HCT116 (cell line): ENCODE data around the gene MIA2. TPM values are rescaled to one million over a fixed set of nuclear protein-coding genes. Genes with fewer than 3 reads are reported as not detected.

ENCODE experiments used
- ATAC-seq: fragments of 200-7000 bp; cut with Tn5 transposase; 2 replicates; pipeline ENCODE4 v1.9.1; 2020; ENCODE audit warnings: mild to moderate bottlenecking, moderate library complexity
- BruUV-seq: library from RNA; stranded (reverse); fragments of 400-500 nt; replicated peaks from 2 replicates; lab custom pipeline; 2021; lab: Mats Ljungman, UMichigan
- CTCF ChIA-PET: fragments of 300-600 bp; sonication (Branson Sonifier 250); formaldehyde crosslinking; loops from one replicate; lab custom pipeline; 2021; ENCODE audit warnings: antibody characterized with exemption; lab: Charles Lee
- POLR2A ChIA-PET: fragments of 300-600, 350-600 bp; sonication (Branson Sonifier 250); formaldehyde crosslinking; loops from one replicate; lab custom pipeline; 2021; ENCODE audit warnings: antibody characterized with exemption; lab: Charles Lee
- RAD21 ChIA-PET, 2 experiments: fragments of 300-600 bp; sonication (Branson Sonifier 250); formaldehyde crosslinking; loops; one replicate each; lab custom pipeline; 2023; ENCODE audit warnings: low total read pairs in 2 of 2; ENCODE audit not compliant: uncharacterized antibody in 2 of 2, unreplicated experiment in 2 of 2, low non-redundant PET in 1 of 2; lab: Charles Lee
- DNase-seq: peaks from one replicate; pipeline ENCODE4 v3.0.0-alpha.2; 2010; ENCODE audit warnings: low read depth, low spot score
- H2AFZ ChIP-seq: fragments of 200-600 bp; shearing (Covaris generic), sonication (generic); 2 replicates; pipeline ENCODE4 v1.6.1; 2017; ENCODE audit warnings: low read depth, mixed run types, mixed read lengths, antibody characterized with exemption, low read length; ENCODE audit not compliant: poor library complexity, severe bottlenecking
- H3K27ac ChIP-seq: 2 replicates; pipeline ENCODE4 v1.5.1; 2012; ENCODE audit warnings: low read depth, low read length
- H3K27me3 ChIP-seq: fragments of 200-600 bp; sonication (generic); 2 replicates; pipeline ENCODE4 v1.6.1; 2016; ENCODE audit warnings: mixed run types, low read length, mixed read lengths; ENCODE audit not compliant: insufficient read depth
- H3K36me3 ChIP-seq, 2 experiments: fragments of 200-500 bp in 1 of 2; fragments of 200-600 bp in 1 of 2; sonication (Bioruptor generic) in 1 of 2; sonication (generic) in 1 of 2; 2 replicates each; pipeline versions ENCODE4 v1.5.1 to v1.6.1; 2014 to 2016; ENCODE audit warnings: low read length in 2 of 2, inconsistent platforms in 1 of 2, mixed read lengths in 1 of 2, mixed run types in 1 of 2; ENCODE audit not compliant: insufficient read depth in 2 of 2, control insufficient read depth in 1 of 2
- H3K4me1 ChIP-seq, 2 experiments: fragments of 200-600 bp in 1 of 2; sonication (generic) in 1 of 2; 2 replicates each; pipeline versions ENCODE4 v1.5.1 to v1.6.1; 2012 to 2017; ENCODE audit warnings: low read length in 2 of 2, inconsistent platforms in 1 of 2, mild to moderate bottlenecking in 1 of 2, mixed read lengths in 1 of 2, mixed run types in 1 of 2, moderate library complexity in 1 of 2; ENCODE audit not compliant: insufficient read depth in 2 of 2, control insufficient read depth in 1 of 2
- H3K4me2 ChIP-seq: fragments of 200-600 bp; sonication (generic); 2 replicates; pipeline ENCODE4 v1.6.1; 2017; ENCODE audit warnings: mixed run types, low read length, mixed read lengths
- H3K4me3 ChIP-seq, 2 experiments: fragments of 200-600 bp in 1 of 2; sonication (generic) in 1 of 2; replicated peaks in 1 of 2; 2 replicates each; pipeline ENCODE4 v1.5.1; 2011 to 2016; ENCODE audit warnings: low read length in 2 of 2, control low read depth in 1 of 2, low read depth in 1 of 2, mild to moderate bottlenecking in 1 of 2, mixed read lengths in 1 of 2, mixed run types in 1 of 2
- H3K79me2 ChIP-seq: fragments of 200-600 bp; sonication (generic); 2 replicates; pipeline ENCODE4 v1.6.1; 2017; ENCODE audit warnings: mild to moderate bottlenecking, mixed run types, low read length, moderate library complexity, mixed read lengths; ENCODE audit not compliant: insufficient read depth
- H3K9ac ChIP-seq: fragments of 200-600 bp; sonication (generic); 2 replicates; pipeline ENCODE4 v1.6.1; 2016; ENCODE audit warnings: low read length, mixed read lengths
- H3K9me2 ChIP-seq: fragments of 200-600 bp; sonication (generic), shearing (Covaris generic); 2 replicates; pipeline ENCODE4 v1.6.1; 2017; ENCODE audit warnings: mixed run types, mild to moderate bottlenecking, moderate library complexity; ENCODE audit not compliant: insufficient read depth
- H3K9me3 ChIP-seq, 2 experiments: fragments of 200-500 bp in 1 of 2; fragments of 200-600 bp in 1 of 2; sonication (Bioruptor generic) in 1 of 2; sonication (generic) in 1 of 2; 2 replicates each; pipeline ENCODE4 v1.6.1; 2014 to 2017; ENCODE audit warnings: low read length in 2 of 2, mixed read lengths in 2 of 2, inconsistent platforms in 1 of 2, low read depth in 1 of 2, mild to moderate bottlenecking in 1 of 2, mixed run types in 1 of 2, moderate library complexity in 1 of 2; ENCODE audit not compliant: control insufficient read depth in 1 of 2, insufficient read depth in 1 of 2
- H4K20me1 ChIP-seq: fragments of 200-600 bp; sonication (generic), shearing (Covaris generic); 2 replicates; pipeline ENCODE4 v1.6.1; 2017; ENCODE audit warnings: mixed run types, mild to moderate bottlenecking, moderate library complexity; ENCODE audit not compliant: insufficient read depth
- CBX3 ChIP-seq: IDR thresholded peaks from 2 replicates; pipeline ENCODE4 v1.6.1; 2012; ENCODE audit warnings: low read depth
- CEBPB ChIP-seq: IDR thresholded peaks from 2 replicates; pipeline ENCODE4 v1.6.1; 2012; ENCODE audit warnings: low read depth
- EGR1 ChIP-seq: IDR thresholded peaks from 2 replicates; pipeline ENCODE4 v1.6.1; 2012; ENCODE audit warnings: low read depth
- ELF1 ChIP-seq: IDR thresholded peaks from 2 replicates; pipeline ENCODE4 v1.6.1; 2012; ENCODE audit warnings: low read depth, borderline replicate concordance
- EZH2 ChIP-seq: fragments of 200-600 bp; sonication (generic); IDR thresholded peaks from 2 replicates; pipeline ENCODE4 v1.6.1; 2017; ENCODE audit warnings: antibody characterized with exemption, mixed run types
- FOSL1 ChIP-seq: IDR thresholded peaks from 2 replicates; pipeline ENCODE4 v1.6.1; 2012; ENCODE audit warnings: low read depth
- POLR2A ChIP-seq: IDR thresholded peaks from 2 replicates; pipeline ENCODE4 v1.7.0; 2011; ENCODE audit warnings: borderline replicate concordance; ENCODE audit not compliant: insufficient read depth, insufficient read length; ENCODE audit errors: extremely low read depth
- POLR2AphosphoS5 ChIP-seq: IDR thresholded peaks from 2 replicates; pipeline ENCODE4 v1.6.1; 2011; ENCODE audit warnings: mild to moderate bottlenecking, low read depth, low read length, moderate library complexity
- RAD21 ChIP-seq: IDR thresholded peaks from 2 replicates; pipeline ENCODE4 v1.6.1; 2012; ENCODE audit warnings: low read depth, mild to moderate bottlenecking
- SIN3A ChIP-seq: IDR thresholded peaks from 2 replicates; pipeline ENCODE4 v1.6.1; 2012; ENCODE audit warnings: low read depth
- SP1 ChIP-seq: IDR thresholded peaks from 2 replicates; pipeline ENCODE4 v1.6.1; 2012; ENCODE audit warnings: low read depth
- SRF ChIP-seq: IDR thresholded peaks from 2 replicates; pipeline ENCODE4 v1.6.1; 2012; ENCODE audit warnings: low read depth
- YY1 ChIP-seq: IDR thresholded peaks from 2 replicates; pipeline ENCODE4 v1.6.1; 2011; ENCODE audit warnings: low read length, low read depth, moderate library complexity, mild to moderate bottlenecking; ENCODE audit not compliant: insufficient replicate concordance; ENCODE audit errors: extremely low read depth
- ZFX ChIP-seq: fragments of 450-650 bp; IDR thresholded peaks from 2 replicates; pipeline ENCODE4 v1.6.1; 2017
- ZNF274 ChIP-seq: fragments of 200-500 bp; sonication (Bioruptor generic); IDR thresholded peaks from 2 replicates; pipeline ENCODE4 v1.6.1; 2014; ENCODE audit warnings: mild to moderate bottlenecking, low read depth, low read length, inconsistent platforms
- intact Hi-C: fragments of 100-400 bp; cut with micrococcal nuclease; formaldehyde crosslinking; loops from 2 replicates; pipeline ENCODE4 v1.10.0; 2022
- total RNA-seq: library from RNA; stranded (reverse); gene quantifications from one replicate; pipeline ENCODE4 v1.2.1, GENCODE V29; 2021; ENCODE audit not compliant: unreplicated experiment
- TF ChIP-seq, protein P1 (sequence below): IDR thresholded peaks from 2 replicates; pipeline ENCODE4 v1.6.1; 2011; ENCODE audit warnings: mild to moderate bottlenecking, low read length, moderate library complexity; ENCODE audit not compliant: insufficient replicate concordance; ENCODE audit errors: extremely low read depth
- TF ChIP-seq, protein P2 (sequence below): IDR thresholded peaks from 2 replicates; pipeline ENCODE4 v1.6.1; 2012; ENCODE audit warnings: low read depth
- TF ChIP-seq, protein P3 (sequence below): IDR thresholded peaks from 2 replicates; pipeline ENCODE4 v1.6.1; 2012

MIA2 gene
- total RNA-seq, 1 experiment from 2014 or later, result 31.1 TPM

DNA sequence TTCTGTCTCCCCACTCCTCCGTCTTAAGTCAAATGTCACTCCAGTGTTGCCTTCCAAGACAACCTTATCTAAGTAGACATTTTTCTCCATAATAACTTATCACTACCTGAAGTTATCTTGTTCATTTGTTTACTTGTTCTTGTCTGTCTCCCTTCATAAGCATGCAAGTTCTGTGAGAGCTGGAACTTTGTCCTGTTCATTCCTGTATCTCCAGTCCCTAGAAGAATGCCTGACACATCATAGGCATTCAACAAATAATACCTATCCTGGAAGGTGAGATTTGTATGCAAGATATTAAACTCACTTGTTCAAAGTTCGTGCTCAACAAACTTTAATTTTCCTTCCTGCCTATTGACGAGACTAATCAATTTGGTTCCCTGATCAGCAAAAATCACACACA is 5.7 kb upstream of the MIA2 start:
- DNase-seq (no peak), ATAC-seq (no peak)
- H3K4me3 ChIP-seq, result no peak overlapping the region
- no peaks in the 10 kb centered on the region for H3K27me3 ChIP-seq
- H3K4me1 ChIP-seq, result peaks cover 9 to 19% of the 10 kb centered on the region in 2 experiments; a peak in 3 of 4 replicates
- ChIA-PET CTCF (no interaction called here), RAD21 (no interaction called here), POLR2A (no interaction called here)
- H3K36me3 ChIP-seq, result no peaks in the 10 kb centered on the region
- H3K79me2 ChIP-seq, result no peaks in the 10 kb centered on the region
- no peak for TF ChIP-seq CEBPB
- no peak for TF ChIP-seq ZFX
- no peak for TF ChIP-seq CBX3
- TF ChIP-seq EGR1, result no peak
- TF ChIP-seq SRF, result no peak
- no peak for TF ChIP-seq SIN3A
- TF ChIP-seq FOSL1, result no peak
- TF ChIP-seq YY1, result no peak
- no peak for TF ChIP-seq ZNF274
- TF ChIP-seq POLR2AphosphoS5, result no peak
- no peak for TF ChIP-seq SP1
- TF ChIP-seq ELF1, result no peak
- TF ChIP-seq, protein P1, sequence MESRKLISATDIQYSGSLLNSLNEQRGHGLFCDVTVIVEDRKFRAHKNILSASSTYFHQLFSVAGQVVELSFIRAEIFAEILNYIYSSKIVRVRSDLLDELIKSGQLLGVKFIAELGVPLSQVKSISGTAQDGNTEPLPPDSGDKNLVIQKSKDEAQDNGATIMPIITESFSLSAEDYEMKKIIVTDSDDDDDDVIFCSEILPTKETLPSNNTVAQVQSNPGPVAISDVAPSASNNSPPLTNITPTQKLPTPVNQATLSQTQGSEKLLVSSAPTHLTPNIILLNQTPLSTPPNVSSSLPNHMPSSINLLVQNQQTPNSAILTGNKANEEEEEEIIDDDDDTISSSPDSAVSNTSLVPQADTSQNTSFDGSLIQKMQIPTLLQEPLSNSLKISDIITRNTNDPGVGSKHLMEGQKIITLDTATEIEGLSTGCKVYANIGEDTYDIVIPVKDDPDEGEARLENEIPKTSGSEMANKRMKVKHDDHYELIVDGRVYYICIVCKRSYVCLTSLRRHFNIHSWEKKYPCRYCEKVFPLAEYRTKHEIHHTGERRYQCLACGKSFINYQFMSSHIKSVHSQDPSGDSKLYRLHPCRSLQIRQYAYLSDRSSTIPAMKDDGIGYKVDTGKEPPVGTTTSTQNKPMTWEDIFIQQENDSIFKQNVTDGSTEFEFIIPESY, result no peak
- TF ChIP-seq POLR2A, result no peak
- TF ChIP-seq EZH2, result no peak
- no peak for TF ChIP-seq RAD21
- TF ChIP-seq, protein P2, sequence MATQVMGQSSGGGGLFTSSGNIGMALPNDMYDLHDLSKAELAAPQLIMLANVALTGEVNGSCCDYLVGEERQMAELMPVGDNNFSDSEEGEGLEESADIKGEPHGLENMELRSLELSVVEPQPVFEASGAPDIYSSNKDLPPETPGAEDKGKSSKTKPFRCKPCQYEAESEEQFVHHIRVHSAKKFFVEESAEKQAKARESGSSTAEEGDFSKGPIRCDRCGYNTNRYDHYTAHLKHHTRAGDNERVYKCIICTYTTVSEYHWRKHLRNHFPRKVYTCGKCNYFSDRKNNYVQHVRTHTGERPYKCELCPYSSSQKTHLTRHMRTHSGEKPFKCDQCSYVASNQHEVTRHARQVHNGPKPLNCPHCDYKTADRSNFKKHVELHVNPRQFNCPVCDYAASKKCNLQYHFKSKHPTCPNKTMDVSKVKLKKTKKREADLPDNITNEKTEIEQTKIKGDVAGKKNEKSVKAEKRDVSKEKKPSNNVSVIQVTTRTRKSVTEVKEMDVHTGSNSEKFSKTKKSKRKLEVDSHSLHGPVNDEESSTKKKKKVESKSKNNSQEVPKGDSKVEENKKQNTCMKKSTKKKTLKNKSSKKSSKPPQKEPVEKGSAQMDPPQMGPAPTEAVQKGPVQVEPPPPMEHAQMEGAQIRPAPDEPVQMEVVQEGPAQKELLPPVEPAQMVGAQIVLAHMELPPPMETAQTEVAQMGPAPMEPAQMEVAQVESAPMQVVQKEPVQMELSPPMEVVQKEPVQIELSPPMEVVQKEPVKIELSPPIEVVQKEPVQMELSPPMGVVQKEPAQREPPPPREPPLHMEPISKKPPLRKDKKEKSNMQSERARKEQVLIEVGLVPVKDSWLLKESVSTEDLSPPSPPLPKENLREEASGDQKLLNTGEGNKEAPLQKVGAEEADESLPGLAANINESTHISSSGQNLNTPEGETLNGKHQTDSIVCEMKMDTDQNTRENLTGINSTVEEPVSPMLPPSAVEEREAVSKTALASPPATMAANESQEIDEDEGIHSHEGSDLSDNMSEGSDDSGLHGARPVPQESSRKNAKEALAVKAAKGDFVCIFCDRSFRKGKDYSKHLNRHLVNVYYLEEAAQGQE, result no peak
- TF ChIP-seq, protein P3, sequence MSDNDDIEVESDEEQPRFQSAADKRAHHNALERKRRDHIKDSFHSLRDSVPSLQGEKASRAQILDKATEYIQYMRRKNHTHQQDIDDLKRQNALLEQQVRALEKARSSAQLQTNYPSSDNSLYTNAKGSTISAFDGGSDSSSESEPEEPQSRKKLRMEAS, result no peak
- no peak overlapping the region for H3K9ac ChIP-seq
- no peak overlapping the region for H3K27ac ChIP-seq
- no TSS peak for BruUV-seq
- intact Hi-C loops, result no loop called here
- no peaks in the 10 kb centered on the region for H4K20me1 ChIP-seq
- no peaks in the 10 kb centered on the region; the same call in 1 of the 2 replicates for H3K9me2 ChIP-seq
- no peak overlapping the region for H3K4me2 ChIP-seq
- H2AFZ ChIP-seq, result no peak overlapping the region
- H3K9me3 ChIP-seq, result no peaks in the 10 kb centered on the region
